OCI-LY7 (cell line): ENCODE data around the gene KAZN. TPM values are rescaled to one million over a fixed set of nuclear protein-coding genes. Genes with fewer than 3 reads are reported as not detected.

Experiments
- BruUV-seq: library from RNA; stranded (reverse); fragments of 400-500 nt; replicated peaks from 2 replicates; lab custom pipeline; 2021; lab: Mats Ljungman, UMichigan
- CTCF ChIA-PET: fragments of 300-600 bp; sonication (Branson Sonifier 250); formaldehyde crosslinking; loops from one replicate; lab custom pipeline; 2022; ENCODE audit warnings: antibody characterized with exemption; ENCODE audit not compliant: unreplicated experiment; lab: Charles Lee
- POLR2A ChIA-PET: fragments of 300-600 bp; sonication (Branson Sonifier 250); formaldehyde crosslinking; loops from one replicate; lab custom pipeline; 2022; ENCODE audit warnings: antibody characterized with exemption; lab: Charles Lee
- DNase-seq: peaks from one replicate; pipeline ENCODE4 v3.0.0-alpha.2; 2015; ENCODE audit warnings: low spot score
- H2AFZ ChIP-seq: fragments of 200-600 bp; sonication (generic), shearing (Covaris generic); 2 replicates; pipeline ENCODE4 v1.6.1; 2014; ENCODE audit warnings: mild to moderate bottlenecking, antibody characterized with exemption, low read length, moderate library complexity
- H3K27ac ChIP-seq: fragments of 200-600 bp; sonication (generic); 2 replicates; pipeline ENCODE4 v1.5.1; 2014; ENCODE audit warnings: mixed run types, low read depth, mild to moderate bottlenecking, moderate library complexity, low read length, inconsistent platforms; ENCODE audit not compliant: poor library complexity, severe bottlenecking
- H3K36me3 ChIP-seq: fragments of 200-600 bp; sonication (generic); 2 replicates; pipeline ENCODE4 v1.6.1; 2014; ENCODE audit warnings: mild to moderate bottlenecking, antibody characterized with exemption, low read length, moderate library complexity, mixed read lengths; ENCODE audit not compliant: insufficient read depth
- H3K4me1 ChIP-seq: fragments of 200-600 bp; sonication (generic); 2 replicates; pipeline ENCODE4 v1.5.1; 2014; ENCODE audit warnings: mild to moderate bottlenecking, low read length; ENCODE audit not compliant: insufficient read depth, poor library complexity, severe bottlenecking
- H3K4me2 ChIP-seq: fragments of 200-600 bp; sonication (generic); 2 replicates; pipeline ENCODE4 v1.6.1; 2014; ENCODE audit warnings: mild to moderate bottlenecking, low read length
- H3K4me3 ChIP-seq: fragments of 200-600 bp; sonication (generic); 2 replicates; pipeline ENCODE4 v1.5.1; 2014; ENCODE audit warnings: mild to moderate bottlenecking, low read depth, low read length; ENCODE audit not compliant: poor library complexity, severe bottlenecking
- H3K79me2 ChIP-seq: fragments of 200-600 bp; sonication (generic); 2 replicates; pipeline ENCODE4 v1.6.1; 2016; ENCODE audit warnings: low read depth, mild to moderate bottlenecking, low read length, moderate library complexity, mixed read lengths; ENCODE audit not compliant: insufficient read depth
- H3K9me2 ChIP-seq: fragments of 200-600 bp; sonication (generic); 2 replicates; pipeline ENCODE4 v1.6.1; 2016; ENCODE audit warnings: mild to moderate bottlenecking, low read length, mixed read lengths; ENCODE audit not compliant: insufficient read depth
- H3K9me3 ChIP-seq: fragments of 200-600 bp; sonication (generic); 2 replicates; pipeline ENCODE4 v1.6.1; 2014; ENCODE audit warnings: mild to moderate bottlenecking, mixed run types, low read length, mixed read lengths
- H4K20me1 ChIP-seq: fragments of 200-600 bp; sonication (generic); 2 replicates; pipeline ENCODE4 v1.6.1; 2014; ENCODE audit warnings: mild to moderate bottlenecking, antibody characterized with exemption, low read length, moderate library complexity, mixed read lengths; ENCODE audit not compliant: insufficient read depth
- CTCF ChIP-seq: fragments of 200-600 bp; sonication (generic); conservative IDR thresholded peaks from 2 replicates; pipeline ENCODE4 v1.5.1; 2014; ENCODE audit warnings: mild to moderate bottlenecking, antibody characterized with exemption, low read length, moderate library complexity, mixed read lengths
- EZH2phosphoT487 ChIP-seq: fragments of 200-600 bp; sonication (generic); IDR thresholded peaks from 2 replicates; pipeline ENCODE4 v1.6.1; 2018; ENCODE audit warnings: low read depth, borderline replicate concordance, mild to moderate bottlenecking, mixed run types, antibody characterized with exemption, low read length, moderate library complexity, mixed read lengths
- intact Hi-C: fragments of 100-400 bp; cut with micrococcal nuclease; formaldehyde crosslinking; loops from one replicate; pipeline ENCODE4 v1.10.0; 2022; ENCODE audit not compliant: unreplicated experiment
- total RNA-seq, 2 experiments: library from RNA; depleted of rRNA in 1 of 2; stranded (reverse); fragments of >200 nt in 1 of 2; shearing (Covaris generic) in 1 of 2; gene quantifications; 2 replicates each; pipeline ENCODE4 v1.2.3, GENCODE V29; 2014 to 2022

Gene KAZN
- total RNA-seq, 2 experiments from 2014 or later = 0.40 to 2.4 TPM

GRCh38 chr1:14649976-14650375, 51.5 kb downstream of the KAZN start:
- Histone ChIP-seq H3K36me3 (no peaks in the 10 kb centered on the region), H3K27ac (no peak overlapping the region), H3K4me1 (no peaks in the 10 kb centered on the region), H4K20me1 (no peaks in the 10 kb centered on the region), H3K79me2 (no peaks in the 10 kb centered on the region), H2AFZ (no peak overlapping the region), H3K9me3 (peaks cover 2% of the 10 kb centered on the region), H3K9me2 (no peaks in the 10 kb centered on the region), H3K4me3 (no peak overlapping the region), H3K4me2 (no peak overlapping the region)
- ChIA-PET POLR2A (no interaction called here), CTCF (no interaction called here)
- BruUV-seq = no TSS peak
- no peak for TF ChIP-seq EZH2phosphoT487
- no peak for TF ChIP-seq CTCF
- no peak for DNase-seq
- intact Hi-C loops = no loop called here

GRCh38 chr1:14650951-14651350, 52.5 kb downstream of the KAZN start:
- intact Hi-C loops = no loop called here
- H3K4me2 ChIP-seq = no peak overlapping the region
- no peaks in the 10 kb centered on the region for H3K9me3 ChIP-seq
- no peaks in the 10 kb centered on the region for H3K4me1 ChIP-seq
- no peaks in the 10 kb centered on the region for H3K36me3 ChIP-seq
- H3K9me2 ChIP-seq = no peaks in the 10 kb centered on the region
- no TSS peak for BruUV-seq
- H3K4me3 ChIP-seq = no peak overlapping the region
- DNase-seq = no peak
- H2AFZ ChIP-seq = no peak overlapping the region
- POLR2A ChIA-PET = interaction anchor here (1.1 to 1.3 kb wide), 2 partner anchors 85 to 87 kb away, joined by 3 to 4 read pairs; no protein-coding TSS in a partner anchor
- no peaks in the 10 kb centered on the region for H3K79me2 ChIP-seq
- no peaks in the 10 kb centered on the region for H4K20me1 ChIP-seq
- CTCF ChIA-PET = interaction anchor here (0.5 kb wide), 1 partner anchor 409 kb away, joined by 3 read pairs; no protein-coding TSS in a partner anchor
- H3K27ac ChIP-seq = no peak overlapping the region
- TF ChIP-seq EZH2phosphoT487 = no peak
- no peak for TF ChIP-seq CTCF

DNA sequence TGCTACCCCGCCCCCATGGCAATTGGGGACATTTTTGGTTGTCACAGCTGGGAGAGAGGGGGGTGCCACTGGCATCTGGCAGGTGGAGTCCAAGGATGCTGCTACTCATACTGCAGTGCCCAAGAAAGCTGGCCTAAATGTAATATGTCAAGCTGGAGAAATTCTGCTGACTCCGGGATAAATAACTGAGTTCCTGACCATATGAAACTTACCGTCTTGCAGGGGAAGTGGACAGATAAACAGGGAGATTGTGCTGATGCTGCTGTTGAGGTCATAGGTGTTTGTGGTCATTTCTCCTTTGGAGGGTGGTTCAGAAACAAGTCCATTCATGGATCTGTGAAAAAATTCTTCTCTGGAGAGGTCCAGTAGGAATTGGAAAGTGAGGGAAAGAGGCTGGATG, 54.4 kb downstream of the KAZN start:
- no peaks in the 10 kb centered on the region for H3K9me2 ChIP-seq
- TF ChIP-seq CTCF (no peak), EZH2phosphoT487 (no peak)
- DNase-seq = no peak
- no peaks in the 10 kb centered on the region for H3K9me3 ChIP-seq
- intact Hi-C loops = no loop called here
- no peak overlapping the region for H3K27ac ChIP-seq
- H3K4me3 ChIP-seq = no peak overlapping the region
- BruUV-seq = no TSS peak
- POLR2A ChIA-PET = no interaction called here
- no peak overlapping the region for H2AFZ ChIP-seq
- H3K4me1 ChIP-seq = no peaks in the 10 kb centered on the region
- no peaks in the 10 kb centered on the region for H3K36me3 ChIP-seq
- H3K4me2 ChIP-seq = no peak overlapping the region
- H3K79me2 ChIP-seq = no peaks in the 10 kb centered on the region
- no peaks in the 10 kb centered on the region for H4K20me1 ChIP-seq
- CTCF ChIA-PET = no interaction called here
